ENCODE measurements around the gene LRRC4C.

Gene LRRC4C

DNA sequence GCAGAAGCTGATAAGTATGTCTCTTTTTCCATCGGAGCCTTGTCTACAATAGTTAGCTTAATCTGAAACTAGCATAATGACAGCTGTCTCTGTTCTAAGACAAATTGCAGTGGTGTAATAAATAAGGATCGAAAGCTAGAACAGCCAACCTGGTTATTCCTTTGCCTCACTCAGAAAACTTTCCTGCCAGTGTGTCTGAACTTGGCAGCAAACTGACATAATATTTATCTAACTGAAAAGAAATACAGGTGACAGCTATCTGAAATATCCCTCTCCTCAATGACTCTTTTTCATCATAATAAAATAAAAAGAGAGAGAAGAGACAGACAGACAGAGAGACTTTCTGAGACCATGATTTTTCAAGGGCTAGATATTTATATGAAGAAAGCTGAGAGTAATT, 642.5 kb downstream of the LRRC4C start:
- DNase-seq (ENCODE audit: low read depth), result no peak
- no peak overlapping the region for H3K4me3 ChIP-seq (ENCODE audit: low read length)
- TF ChIP-seq, protein P1, sequence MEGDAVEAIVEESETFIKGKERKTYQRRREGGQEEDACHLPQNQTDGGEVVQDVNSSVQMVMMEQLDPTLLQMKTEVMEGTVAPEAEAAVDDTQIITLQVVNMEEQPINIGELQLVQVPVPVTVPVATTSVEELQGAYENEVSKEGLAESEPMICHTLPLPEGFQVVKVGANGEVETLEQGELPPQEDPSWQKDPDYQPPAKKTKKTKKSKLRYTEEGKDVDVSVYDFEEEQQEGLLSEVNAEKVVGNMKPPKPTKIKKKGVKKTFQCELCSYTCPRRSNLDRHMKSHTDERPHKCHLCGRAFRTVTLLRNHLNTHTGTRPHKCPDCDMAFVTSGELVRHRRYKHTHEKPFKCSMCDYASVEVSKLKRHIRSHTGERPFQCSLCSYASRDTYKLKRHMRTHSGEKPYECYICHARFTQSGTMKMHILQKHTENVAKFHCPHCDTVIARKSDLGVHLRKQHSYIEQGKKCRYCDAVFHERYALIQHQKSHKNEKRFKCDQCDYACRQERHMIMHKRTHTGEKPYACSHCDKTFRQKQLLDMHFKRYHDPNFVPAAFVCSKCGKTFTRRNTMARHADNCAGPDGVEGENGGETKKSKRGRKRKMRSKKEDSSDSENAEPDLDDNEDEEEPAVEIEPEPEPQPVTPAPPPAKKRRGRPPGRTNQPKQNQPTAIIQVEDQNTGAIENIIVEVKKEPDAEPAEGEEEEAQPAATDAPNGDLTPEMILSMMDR (conservative IDR thresholded peaks at IDR 0.05; ENCODE audit: low read length), result no peak

DNA sequence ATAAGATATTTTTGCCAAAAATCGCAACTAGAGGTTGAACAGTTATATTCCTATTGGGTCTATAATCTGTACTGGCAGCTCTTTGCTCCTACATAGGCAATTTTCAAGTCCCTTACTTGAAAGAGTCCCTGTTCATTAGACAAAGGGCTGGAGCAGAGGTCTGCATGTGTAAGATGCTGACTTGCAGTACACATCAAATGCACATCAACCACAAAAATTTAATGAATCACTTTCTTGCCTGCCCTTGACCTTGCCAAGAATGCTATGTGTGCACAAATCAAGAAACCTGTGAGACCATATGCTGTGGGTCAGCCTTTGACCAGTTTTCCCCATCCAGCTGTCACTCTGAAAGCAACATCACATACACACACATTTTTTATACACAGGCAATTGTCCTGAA, 661.5 kb downstream of the LRRC4C start:
- TF ChIP-seq, protein P1 (conservative IDR thresholded peaks at IDR 0.05; ENCODE audit: low read length), result no peak
- H3K4me3 ChIP-seq (ENCODE audit: low read length), result no peak overlapping the region
- no peak for DNase-seq (ENCODE audit: low read depth)

DNA sequence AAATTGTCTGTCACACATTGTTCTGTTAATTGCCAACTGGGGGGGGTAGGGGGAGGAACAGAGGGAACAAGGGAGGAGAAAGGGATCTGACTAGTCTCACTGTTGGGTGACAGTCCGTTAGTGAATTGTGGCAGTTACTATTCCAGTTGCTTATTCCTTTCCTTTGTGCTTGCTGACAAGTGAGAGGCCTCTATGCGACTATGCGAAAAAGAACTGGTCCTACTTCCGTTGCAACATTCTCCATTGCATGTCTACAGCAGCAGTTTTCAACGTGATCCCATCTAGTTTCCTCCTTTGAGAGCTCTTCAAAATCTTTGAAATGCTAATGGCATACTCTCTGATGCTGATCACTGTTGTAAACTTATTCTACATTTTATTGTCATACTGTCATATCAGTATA, 672.2 kb downstream of the LRRC4C start:
- TF ChIP-seq, protein P1 (conservative IDR thresholded peaks at IDR 0.05; ENCODE audit: low read length), result no peak
- no peak for DNase-seq (ENCODE audit: low read depth)
- H3K4me3 ChIP-seq (ENCODE audit: low read length), result no peak overlapping the region

GRCh38 chr11:40763046-40763445, 696.4 kb downstream of the LRRC4C start:
- H3K4me3 ChIP-seq (ENCODE audit: low read length), result no peak overlapping the region
- no peak for DNase-seq (ENCODE audit: low read depth)
- TF ChIP-seq, protein P1 (conservative IDR thresholded peaks at IDR 0.05; ENCODE audit: low read length), result no peak

DNA sequence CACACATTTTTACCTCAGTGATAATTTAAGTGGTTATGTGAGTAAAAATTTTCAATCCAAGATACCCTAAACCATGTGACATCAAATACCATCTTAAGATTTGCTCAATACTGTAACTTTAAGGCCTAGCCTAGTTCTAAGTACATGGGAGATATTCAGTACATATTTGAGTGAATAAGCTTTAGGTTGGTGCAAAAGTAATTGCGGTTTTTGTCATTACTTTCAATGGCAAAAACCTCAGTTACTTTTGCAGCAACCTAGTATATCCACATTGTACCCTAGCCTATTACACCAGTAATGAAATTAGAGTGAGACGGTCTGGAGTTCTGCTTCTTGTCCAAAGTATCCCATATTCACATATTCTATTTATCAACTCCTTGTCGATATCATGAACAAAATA, 700.1 kb downstream of the LRRC4C start:
- TF ChIP-seq, protein P1 (conservative IDR thresholded peaks at IDR 0.05; ENCODE audit: low read length), result no peak
- H3K4me3 ChIP-seq (ENCODE audit: low read length), result no peak overlapping the region
- no peak for DNase-seq (ENCODE audit: low read depth)

DNA sequence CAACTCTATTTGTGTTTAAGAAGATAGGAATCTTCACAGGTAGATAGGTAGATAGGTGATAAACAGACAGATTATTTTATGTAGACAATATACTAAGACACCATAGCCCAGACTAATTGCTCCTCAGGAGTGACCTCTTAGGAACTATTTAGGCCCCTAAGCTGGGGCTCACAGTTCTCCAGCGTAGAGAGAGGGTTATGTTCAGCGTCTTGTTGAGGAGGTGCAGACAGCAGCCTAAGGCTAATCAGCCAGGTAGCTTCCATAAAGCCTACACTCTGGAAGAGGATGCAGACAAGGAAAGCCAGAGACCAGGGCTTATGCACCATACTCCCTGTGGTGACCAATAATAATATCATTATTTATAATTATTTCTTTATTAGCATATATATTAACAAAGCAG, 705.2 kb downstream of the LRRC4C start:
- TF ChIP-seq, protein P1 (conservative IDR thresholded peaks at IDR 0.05; ENCODE audit: low read length), result no peak
- DNase-seq (ENCODE audit: low read depth), result no peak
- H3K4me3 ChIP-seq (ENCODE audit: low read length), result no peak overlapping the region

- TF ChIP-seq, protein P1 (conservative IDR thresholded peaks at IDR 0.05; ENCODE audit: low read length), result no peak
- DNase-seq (ENCODE audit: low read depth), result no peak
- H3K4me3 ChIP-seq (ENCODE audit: low read length), result no peak overlapping the region
Observed at GRCh38 chr11:40746282-40746681, 713.2 kb downstream of the LRRC4C start.

All from AG10803 (cell line).